ENCODE results near the gene UNC13A. TPM values are rescaled to one million over a fixed set of nuclear protein-coding genes. Genes with fewer than 3 reads are reported as not detected.

The UNC13A gene
- total and polyA plus RNA-seq, 2 of the 13 experiments (the other 11 are each of a cell fraction or from before 2014, with no cell fraction given), result 0.11 to 0.45 TPM

GRCh38 chr19:17555480-17555928 is 132.7 kb downstream of the UNC13A start, which contains the start of gene COLGALT1 (continued):
- TF ChIP-seq SRSF1 (optimal IDR thresholded peaks at IDR 0.05; ENCODE audit: low read depth, low read length) (no peak), SAP130 (CRISPR knock-in tag; IDR thresholded peaks at IDR 0.05; ENCODE audit: low read depth) (0 out of 2 replicates have a peak, but pooled peaks have one; percentile 33), ZNF256 (CRISPR knock-in tag; conservative IDR thresholded peaks at IDR 0.05) (no peak), KLF6 (CRISPR knock-in tag; IDR thresholded peaks at IDR 0.05) (0 out of 2 replicates have a peak, but pooled peaks have one; percentile 20), ZNF546 (CRISPR knock-in tag; conservative IDR thresholded peaks at IDR 0.05) (no peak), ATF7 (IDR thresholded peaks at IDR 0.05) (peak; percentile 96), ATF7 (CRISPR knock-in tag; IDR thresholded peaks at IDR 0.05) (no peak; the same call in 1 of the 2 replicates), MAZ (IDR thresholded peaks at IDR 0.05; ENCODE audit: borderline replicate concordance, low read depth, low read length) (no peak), MAZ (CRISPR knock-in tag; IDR thresholded peaks at IDR 0.05; ENCODE audit: low read depth) (peak; percentile 9; the same call in 1 of the 2 replicates), ZNF605 (CRISPR knock-in tag; IDR thresholded peaks at IDR 0.05) (0 out of 2 replicates have a peak, but pooled peaks have one; percentile 24), CREB1 (IDR thresholded peaks at IDR 0.05) (peak; percentile 99), CREB1 (CRISPR knock-in tag; IDR thresholded peaks at IDR 0.05) (peak; percentile 85), HNRNPH1 (optimal IDR thresholded peaks at IDR 0.05; ENCODE audit: low read depth, low read length) (no peak), ZNF883 (CRISPR knock-in tag; IDR thresholded peaks at IDR 0.05; ENCODE audit: not compliant biosample characterization) (no peak), TGIF2 (CRISPR knock-in tag; IDR thresholded peaks at IDR 0.05) (no peak), ZNF263 (CRISPR knock-in tag; IDR thresholded peaks at IDR 0.05) (peak; percentile 73; the same call in 1 of the 2 replicates), NR2C2 (CRISPR knock-in tag; IDR thresholded peaks at IDR 0.05; ENCODE audit: borderline replicate concordance) (no peak), RFXANK (CRISPR knock-in tag; IDR thresholded peaks at IDR 0.05) (no peak), ATF1 (CRISPR knock-in tag; IDR thresholded peaks at IDR 0.05) (peak; percentile 65), DR1 (CRISPR knock-in tag; IDR thresholded peaks at IDR 0.05) (no peak), MAX (IDR thresholded peaks at IDR 0.05) (peak; percentile 74), TERF1 (CRISPR knock-in tag; IDR thresholded peaks at IDR 0.05) (no peak), ZNF503 (CRISPR knock-in tag; IDR thresholded peaks at IDR 0.05) (no peak), ATRX (CRISPR knock-in tag; IDR thresholded peaks at IDR 0.05; ENCODE audit: borderline replicate concordance) (no peak)
- TF ChIP-seq, protein P1, sequence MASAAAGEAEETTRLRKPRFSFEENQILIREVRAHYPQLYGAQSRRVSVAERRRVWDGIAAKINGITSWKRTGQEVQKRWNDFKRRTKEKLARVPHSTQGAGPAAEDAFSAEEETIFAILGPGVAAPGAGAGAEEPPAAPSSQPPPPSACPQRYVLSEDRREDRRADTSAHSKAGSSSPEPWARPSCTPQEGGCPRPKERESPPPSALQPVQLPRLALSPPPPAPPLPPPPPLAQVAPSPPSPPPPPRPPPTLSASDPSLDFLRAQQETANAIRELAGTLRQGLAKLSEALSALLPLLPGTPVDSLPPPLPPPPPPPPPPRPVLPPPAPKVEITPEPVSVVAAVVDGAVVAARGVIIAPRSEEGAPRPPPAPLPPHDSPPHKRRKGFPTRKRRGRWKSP (CRISPR knock-in tag; IDR thresholded peaks at IDR 0.05), result no peak
- TF ChIP-seq, protein P2, sequence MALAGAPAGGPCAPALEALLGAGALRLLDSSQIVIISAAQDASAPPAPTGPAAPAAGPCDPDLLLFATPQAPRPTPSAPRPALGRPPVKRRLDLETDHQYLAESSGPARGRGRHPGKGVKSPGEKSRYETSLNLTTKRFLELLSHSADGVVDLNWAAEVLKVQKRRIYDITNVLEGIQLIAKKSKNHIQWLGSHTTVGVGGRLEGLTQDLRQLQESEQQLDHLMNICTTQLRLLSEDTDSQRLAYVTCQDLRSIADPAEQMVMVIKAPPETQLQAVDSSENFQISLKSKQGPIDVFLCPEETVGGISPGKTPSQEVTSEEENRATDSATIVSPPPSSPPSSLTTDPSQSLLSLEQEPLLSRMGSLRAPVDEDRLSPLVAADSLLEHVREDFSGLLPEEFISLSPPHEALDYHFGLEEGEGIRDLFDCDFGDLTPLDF (CRISPR knock-in tag; IDR thresholded peaks at IDR 0.05), result 0 out of 2 replicates have a peak, but pooled peaks have one; percentile 25
- TF ChIP-seq, protein P3, sequence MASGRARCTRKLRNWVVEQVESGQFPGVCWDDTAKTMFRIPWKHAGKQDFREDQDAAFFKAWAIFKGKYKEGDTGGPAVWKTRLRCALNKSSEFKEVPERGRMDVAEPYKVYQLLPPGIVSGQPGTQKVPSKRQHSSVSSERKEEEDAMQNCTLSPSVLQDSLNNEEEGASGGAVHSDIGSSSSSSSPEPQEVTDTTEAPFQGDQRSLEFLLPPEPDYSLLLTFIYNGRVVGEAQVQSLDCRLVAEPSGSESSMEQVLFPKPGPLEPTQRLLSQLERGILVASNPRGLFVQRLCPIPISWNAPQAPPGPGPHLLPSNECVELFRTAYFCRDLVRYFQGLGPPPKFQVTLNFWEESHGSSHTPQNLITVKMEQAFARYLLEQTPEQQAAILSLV (CRISPR knock-in tag; IDR thresholded peaks at IDR 0.05; ENCODE audit: borderline replicate concordance), result no peak

Data from HepG2 (cell line).